A549 (cell line): ENCODE measurements around the gene DLX5. TPM values are rescaled to one million over a fixed set of nuclear protein-coding genes. Genes with fewer than 3 reads are reported as not detected.

Experiments
- ATAC-seq, 2 experiments: fragments of 200-7000 bp in 1 of 2; fragments of >200 bp in 1 of 2; cut with Nextera tagmentation in 1 of 2; cut with Tn5 transposase in 1 of 2; 3 replicates each; pipeline versions ENCODE4 v1.8.0 to v1.9.1; 2018 to 2020; ENCODE audit warnings: mild to moderate bottlenecking in 1 of 2, moderate library complexity in 1 of 2
- CTCF ChIA-PET: fragments of 300-600 bp; sonication (Branson Sonifier 250); formaldehyde crosslinking; extraction: SDS; loops from one replicate; lab custom pipeline; 2021; ENCODE audit warnings: antibody characterized with exemption, inconsistent platforms; lab: Yijun Ruan, JAX
- POLR2A ChIA-PET: fragments of 350-600 bp; formaldehyde crosslinking; extraction: SDS; loops from one replicate; lab custom pipeline; 2021; ENCODE audit warnings: antibody characterized with exemption, inconsistent platforms; lab: Yijun Ruan, JAX
- DNase-seq, 2 experiments: peaks; one replicate each; pipeline versions ENCODE4 v3.0.0 to v3.0.0-alpha.2; 2011 to 2016; ENCODE audit warnings: low read depth in 1 of 2, low spot score in 1 of 2
- FAIRE-seq: peaks from 2 replicates; lab custom pipeline; 2011; peaks lifted over from hg19 to GRCh38; lab: Jason Lieb, UNC
- H3K27ac ChIP-seq, 2 experiments: fragments of >200 bp; sonication (Bioruptor Twin); formaldehyde crosslinking; 3 replicates each; pipeline ENCODE4 v1.5.1; 2016 to 2017
- H3K4me1 ChIP-seq: fragments of >200 bp; sonication (Bioruptor Twin); formaldehyde crosslinking; 3 replicates; pipeline ENCODE4 v1.6.1; 2016
- H3K4me2 ChIP-seq: fragments of >200 bp; sonication (Bioruptor Twin); formaldehyde crosslinking; 3 replicates; pipeline ENCODE4 v1.6.1; 2016
- H3K4me3 ChIP-seq: fragments of >200 bp; sonication (Bioruptor Twin); formaldehyde crosslinking; 3 replicates; pipeline ENCODE4 v1.5.1; 2016
- H3K9me3 ChIP-seq: fragments of >200 bp; sonication (Bioruptor Twin); formaldehyde crosslinking; 3 replicates; pipeline ENCODE4 v1.6.1; 2016
- BHLHE40 ChIP-seq: IDR thresholded peaks from 2 replicates; pipeline ENCODE4 v1.6.1; 2012; ENCODE audit warnings: low read depth, low read length, inconsistent platforms
- CBX8 ChIP-seq: fragments of 200-600 bp; sonication (generic); IDR thresholded peaks from 2 replicates; pipeline ENCODE4 v1.6.1; 2016
- CHD4 ChIP-seq: fragments of 200-600 bp; sonication (generic); IDR thresholded peaks from 2 replicates; pipeline ENCODE4 v1.6.1; 2016; ENCODE audit warnings: antibody characterized with exemption, mild to moderate bottlenecking, borderline replicate concordance
- E2F6 ChIP-seq: IDR thresholded peaks from 2 replicates; pipeline ENCODE4 v1.6.1; 2012; ENCODE audit warnings: low read depth, borderline replicate concordance
- EHMT2 ChIP-seq: fragments of 200-600 bp; sonication (generic); IDR thresholded peaks from 2 replicates; pipeline ENCODE4 v1.6.1; 2016; ENCODE audit warnings: antibody characterized with exemption, low read depth, mild to moderate bottlenecking, moderate library complexity
- ELK1 ChIP-seq: fragments of 150-350 bp; IDR thresholded peaks from 2 replicates; pipeline ENCODE4 v1.6.1; 2014; ENCODE audit warnings: low read depth, mild to moderate bottlenecking, low read length
- ESRRA ChIP-seq: fragments of 150-350 bp; IDR thresholded peaks from 2 replicates; pipeline ENCODE4 v1.6.1; 2014; ENCODE audit warnings: mild to moderate bottlenecking, low read length, borderline replicate concordance
- FOSB ChIP-seq: fragments of 250-450 bp; sonication (Bioruptor Pico); IDR thresholded peaks from 2 replicates; pipeline ENCODE4 v1.5.0; 2020; ENCODE audit warnings: mild to moderate bottlenecking, moderate library complexity
- GATA3 ChIP-seq: IDR thresholded peaks from 2 replicates; pipeline ENCODE4 v1.6.1; 2012; ENCODE audit warnings: borderline replicate concordance
- HES2 ChIP-seq: fragments of >200 bp; sonication (Bioruptor Twin); formaldehyde crosslinking; IDR thresholded peaks from 2 replicates; pipeline ENCODE4 v1.6.1; 2016
- HEYL ChIP-seq: fragments of 250-450 bp; sonication (Bioruptor Pico); IDR thresholded peaks from 2 replicates; pipeline ENCODE4 v1.8.0; 2021; ENCODE audit warnings: mild to moderate bottlenecking, moderate library complexity
- HOXA7 ChIP-seq: fragments of 250-450 bp; sonication (Bioruptor Pico); IDR thresholded peaks from 2 replicates; pipeline ENCODE4 v1.5.0; 2020; ENCODE audit warnings: mild to moderate bottlenecking, moderate library complexity
- JUNB ChIP-seq: fragments of >200 bp; sonication (Bioruptor Twin); formaldehyde crosslinking; IDR thresholded peaks from 2 replicates; pipeline ENCODE4 v1.6.1; 2016
- MAFK ChIP-seq: fragments of 450-650 bp; IDR thresholded peaks from 2 replicates; pipeline ENCODE4 v1.6.1; 2014; ENCODE audit not compliant: partially characterized antibody
- NFE2L2 ChIP-seq: fragments of 150-350 bp; conservative IDR thresholded peaks from 2 replicates; pipeline ENCODE4 v1.6.1; 2014; ENCODE audit warnings: low read length
- NPAS2 ChIP-seq: fragments of 250-450 bp; sonication (Bioruptor Pico); IDR thresholded peaks from 2 replicates; pipeline ENCODE4 v1.8.0; 2022; ENCODE audit warnings: mild to moderate bottlenecking, moderate library complexity, borderline replicate concordance
- NR3C1 ChIP-seq: fragments of >200 bp; sonication (Bioruptor Twin); formaldehyde crosslinking; IDR thresholded peaks from 3 replicates; pipeline ENCODE4 v1.6.1; 2017
- POLR2AphosphoS2 ChIP-seq: conservative IDR thresholded peaks from 2 replicates; pipeline ENCODE4 v1.6.1; 2012; ENCODE audit warnings: low read length, improper control_type of control experiment, inconsistent platforms
- RAD21 ChIP-seq, 2 experiments: fragments of >200 bp in 1 of 2; sonication (Bioruptor Twin) in 1 of 2; formaldehyde crosslinking in 1 of 2; IDR thresholded peaks in 1 of 2; conservative IDR thresholded peaks in 1 of 2; 2 replicates in 1 of 2; 3 replicates in 1 of 2; pipeline ENCODE4 v1.6.1; 2012 to 2018; ENCODE audit warnings: inconsistent platforms in 1 of 2
- RARB ChIP-seq: fragments of 250-450 bp; sonication (Bioruptor Pico); IDR thresholded peaks from 2 replicates; pipeline ENCODE4 v1.8.0; 2021; ENCODE audit warnings: mild to moderate bottlenecking, moderate library complexity
- RCOR1 ChIP-seq: fragments of 150-350 bp; IDR thresholded peaks from 2 replicates; pipeline ENCODE4 v1.6.1; 2014; ENCODE audit warnings: antibody characterized with exemption, low read length, low read depth
- RFX5 ChIP-seq: fragments of 450-650 bp; IDR thresholded peaks from 2 replicates; pipeline ENCODE4 v1.7.1; 2014; ENCODE audit warnings: antibody characterized with exemption, mild to moderate bottlenecking, moderate library complexity
- SREBF2 ChIP-seq: fragments of 450-650 bp; IDR thresholded peaks from 2 replicates; pipeline ENCODE4 v1.6.1; 2014; ENCODE audit warnings: mild to moderate bottlenecking, moderate library complexity
- TFCP2L1 ChIP-seq: fragments of 250-450 bp; sonication (Bioruptor Pico); IDR thresholded peaks from 2 replicates; pipeline ENCODE4 v1.5.0; 2021; ENCODE audit warnings: mild to moderate bottlenecking
- ZC3H11A ChIP-seq: fragments of 450-650 bp; IDR thresholded peaks from 2 replicates; pipeline ENCODE4 v1.6.1; 2014; ENCODE audit warnings: antibody characterized with exemption, mild to moderate bottlenecking
- ZFP36 ChIP-seq: fragments of 450-650 bp; IDR thresholded peaks from 2 replicates; pipeline ENCODE4 v1.6.1; 2014; ENCODE audit warnings: borderline replicate concordance; ENCODE audit not compliant: partially characterized antibody
- ZNF302 ChIP-seq: fragments of 250-450 bp; sonication (Bioruptor Pico); IDR thresholded peaks from 2 replicates; pipeline ENCODE4 v1.9.0; 2021; ENCODE audit warnings: inconsistent platforms, mild to moderate bottlenecking, moderate library complexity
- WGBS: methylation state at CpG from one replicate; pipeline ENCODE4 v1.1.6; 2017; ENCODE audit errors: missing lambda C conversion rate; 5-methylcytosine and 5-hydroxymethylcytosine counted together
- polyA plus RNA-seq, 4 experiments: library from polyadenylated mRNA; depleted of rRNA in 3 of 4; stranded (reverse); fragments of >200 nt; fragmentation: RNase III in 1 of 4; extraction: RNeasy Plus Mini Kit Qiagen cat#74134 plus additional on column Dnase treatment in 1 of 4; gene quantifications; 2 replicates in 3 of 4; 3 replicates in 1 of 4; pipeline ENCODE4 v1.2.3, GENCODE V29; 2011 to 2017
- TF ChIP-seq, protein P1 (sequence below): fragments of 450-650 bp; IDR thresholded peaks from 2 replicates; pipeline ENCODE4 v1.6.1; 2014; ENCODE audit warnings: antibody characterized with exemption
- TF ChIP-seq, protein P2 (sequence below): fragments of >200 bp; sonication (Bioruptor Twin); formaldehyde crosslinking; IDR thresholded peaks from 3 replicates; pipeline ENCODE4 v1.6.1; 2016

DLX5 gene
- polyA plus RNA-seq, 2 of the 4 experiments (the other 2 are of a cell fraction): not detected

DNA sequence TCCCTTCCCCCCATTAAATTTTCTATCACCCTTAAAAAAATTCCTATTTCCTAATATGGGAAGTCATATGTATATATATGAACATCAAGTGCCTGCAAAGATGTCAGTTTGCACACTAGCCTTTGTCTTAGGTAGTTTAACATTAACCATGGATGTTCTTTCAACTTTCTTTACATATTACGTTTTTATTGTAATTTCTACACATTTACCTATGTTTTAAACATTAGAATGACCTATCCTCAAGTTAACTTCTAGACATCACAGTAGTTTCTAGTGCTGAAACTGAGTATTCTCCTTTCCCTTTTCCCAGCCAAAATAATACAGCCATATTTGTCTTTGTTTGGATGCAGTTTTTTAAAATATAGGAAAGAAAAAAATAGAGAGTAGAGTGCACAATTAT is 13.5 kb downstream of the DLX5 start:
- ChIA-PET POLR2A (no interaction called here), CTCF (no interaction called here)
- ATAC-seq (no peak), FAIRE-seq (no peak), DNase-seq (no peak)
- Histone ChIP-seq H3K9me3 (0 out of 3 replicates have a peak, but pooled peaks cover 3% of the 10 kb centered on the region), H3K27ac (no peak overlapping the region), H3K4me3 (no peak overlapping the region), H3K4me2 (no peak overlapping the region), H3K4me1 (peaks cover under 1% of the 10 kb centered on the region; the same call in 1 of the 3 replicates)
- WGBS: 4% methylated on average over 1 of the region's 1 CpG
- TF ChIP-seq TFCP2L1 (no peak), E2F6 (no peak), ESRRA (no peak), JUNB (no peak), CBX8 (no peak), RCOR1 (no peak), NFE2L2 (no peak), ZNF302 (CRISPR knock-in tag) (no peak), ZC3H11A (no peak), NR3C1 (no peak), MAFK (no peak), FOSB (CRISPR knock-in tag) (no peak), ZFP36 (no peak), NPAS2 (CRISPR knock-in tag) (no peak), HES2 (no peak)
- TF ChIP-seq, protein P1, sequence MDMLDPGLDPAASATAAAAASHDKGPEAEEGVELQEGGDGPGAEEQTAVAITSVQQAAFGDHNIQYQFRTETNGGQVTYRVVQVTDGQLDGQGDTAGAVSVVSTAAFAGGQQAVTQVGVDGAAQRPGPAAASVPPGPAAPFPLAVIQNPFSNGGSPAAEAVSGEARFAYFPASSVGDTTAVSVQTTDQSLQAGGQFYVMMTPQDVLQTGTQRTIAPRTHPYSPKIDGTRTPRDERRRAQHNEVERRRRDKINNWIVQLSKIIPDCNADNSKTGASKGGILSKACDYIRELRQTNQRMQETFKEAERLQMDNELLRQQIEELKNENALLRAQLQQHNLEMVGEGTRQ: no peak
- TF ChIP-seq, protein P2, sequence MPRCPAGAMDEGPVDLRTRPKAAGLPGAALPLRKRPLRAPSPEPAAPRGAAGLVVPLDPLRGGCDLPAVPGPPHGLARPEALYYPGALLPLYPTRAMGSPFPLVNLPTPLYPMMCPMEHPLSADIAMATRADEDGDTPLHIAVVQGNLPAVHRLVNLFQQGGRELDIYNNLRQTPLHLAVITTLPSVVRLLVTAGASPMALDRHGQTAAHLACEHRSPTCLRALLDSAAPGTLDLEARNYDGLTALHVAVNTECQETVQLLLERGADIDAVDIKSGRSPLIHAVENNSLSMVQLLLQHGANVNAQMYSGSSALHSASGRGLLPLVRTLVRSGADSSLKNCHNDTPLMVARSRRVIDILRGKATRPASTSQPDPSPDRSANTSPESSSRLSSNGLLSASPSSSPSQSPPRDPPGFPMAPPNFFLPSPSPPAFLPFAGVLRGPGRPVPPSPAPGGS: no peak

- DNase-seq (no peak), ATAC-seq (no peak), FAIRE-seq (no peak)
- Histone ChIP-seq H3K27ac (no peak overlapping the region), H3K9me3 (0 out of 3 replicates have a peak, but pooled peaks cover 3% of the 10 kb centered on the region), H3K4me3 (no peak overlapping the region), H3K4me1 (0 out of 3 replicates have a peak, but pooled peaks cover under 1% of the 10 kb centered on the region), H3K4me2 (no peak overlapping the region)
- POLR2A ChIA-PET: no interaction called here
- TF ChIP-seq RFX5 (no peak), ELK1 (no peak), ZFP36 (no peak), HOXA7 (CRISPR knock-in tag) (no peak), RAD21 (conservative IDR thresholded peaks at IDR 0.05 in 1 of 2, IDR thresholded peaks at IDR 0.05 in 1 of 2) (no peak), BHLHE40 (no peak), SREBF2 (no peak), TFCP2L1 (no peak), GATA3 (no peak), EHMT2 (no peak), POLR2AphosphoS2 (no peak), CHD4 (no peak), RARB (CRISPR knock-in tag) (no peak), HEYL (CRISPR knock-in tag) (no peak), NPAS2 (CRISPR knock-in tag) (no peak), ZNF302 (CRISPR knock-in tag) (no peak)
- CTCF ChIA-PET: no interaction called here
- 35% methylated on average over 18 of the region's 18 CpGs for WGBS
Observed at GRCh38 chr7:97009753-97010732, 14.6 kb downstream of the DLX5 start.
